HG03342 (cell line): ENCODE data around the gene ELAVL4.
"Not testable (repeated sequence)": the region's sequence is repeated elsewhere in the genome, so short reads cannot be mapped to it uniquely, and the experiment has no call there.

Source experiments
- ATAC-seq: cut with Tn5 transposase; IDR thresholded peaks from one replicate; pipeline ENCODE4 v1.9.1; 2021; ENCODE audit warnings: mild to moderate bottlenecking, moderate library complexity; ENCODE audit not compliant: unreplicated experiment

The ELAVL4 gene

DNA sequence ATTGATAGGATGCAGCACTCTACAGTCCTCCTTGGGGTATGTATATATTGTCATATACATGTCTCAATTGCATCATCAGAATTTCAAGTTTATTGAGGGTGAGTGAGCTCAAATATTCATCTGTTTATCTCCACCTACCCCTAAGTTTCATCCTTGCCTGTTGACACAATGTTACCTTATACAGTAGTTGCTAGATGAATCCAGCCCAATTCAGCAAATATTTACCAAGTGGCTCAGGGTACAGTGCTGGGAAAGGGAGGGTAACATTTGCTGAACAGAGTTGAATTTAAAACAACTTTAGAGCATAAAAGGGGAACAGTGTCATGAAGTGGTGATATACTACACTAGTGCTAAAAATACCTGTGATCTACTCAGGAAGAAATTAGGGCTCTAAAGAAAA, 14.4 kb downstream of the ELAVL4 start:
- no peak for ATAC-seq

DNA sequence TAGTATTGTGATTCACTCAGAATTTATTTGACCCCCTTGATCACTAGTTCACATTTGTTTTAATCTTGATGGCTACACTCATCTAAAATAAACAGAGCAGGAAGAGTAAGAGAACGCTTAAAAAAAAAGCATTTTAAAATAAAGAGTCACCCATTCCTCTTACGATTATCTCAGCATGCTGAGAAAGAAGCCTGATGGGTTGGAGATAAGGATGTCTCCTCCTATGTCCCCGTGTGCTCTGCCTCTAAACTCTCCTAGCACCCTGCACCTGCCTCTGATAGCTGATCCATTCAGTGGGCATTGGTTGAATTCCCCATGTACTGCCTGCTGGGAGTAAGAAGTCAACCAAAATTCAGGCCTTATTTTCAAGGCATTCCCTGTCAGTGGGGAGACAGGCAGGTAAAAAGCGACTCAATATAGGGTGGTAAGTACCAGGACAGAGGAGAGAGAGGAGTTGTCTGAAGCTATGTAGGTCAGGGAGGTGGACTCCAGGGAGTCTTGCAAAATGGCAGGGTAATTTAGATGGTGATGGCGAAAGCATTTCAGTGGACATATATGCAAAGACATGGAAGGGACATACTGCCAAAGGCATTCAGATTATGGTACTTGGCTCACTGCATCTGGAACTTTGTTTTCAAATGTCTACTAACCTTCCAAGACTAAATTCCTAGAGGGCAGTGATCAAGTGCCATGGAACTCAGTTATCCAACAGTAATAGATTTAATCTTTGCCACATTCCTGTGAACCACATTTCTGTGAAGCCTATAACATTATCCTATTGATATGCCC, 18.4 kb downstream of the ELAVL4 start:
- no peak for ATAC-seq

DNA sequence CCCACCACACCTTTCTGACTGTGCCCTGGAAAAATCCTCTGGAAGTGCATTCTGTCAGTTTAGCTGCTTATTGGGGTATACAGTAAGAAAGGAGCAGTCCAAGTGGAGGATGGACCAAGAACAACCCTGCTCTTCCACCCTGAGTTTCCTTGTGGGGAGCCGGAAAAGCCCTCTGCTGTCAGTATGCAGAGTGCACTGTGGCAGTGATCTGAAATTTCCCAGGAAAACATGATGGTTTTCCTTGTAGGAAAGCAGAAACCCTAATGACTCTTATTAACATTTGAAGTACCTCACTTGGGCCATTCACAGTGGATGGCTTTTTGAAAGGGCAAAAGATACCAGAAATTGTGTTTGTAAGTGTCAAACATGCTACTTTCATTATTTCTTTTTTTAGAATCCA, 20.5 kb downstream of the ELAVL4 start:
- ATAC-seq: no peak

DNA sequence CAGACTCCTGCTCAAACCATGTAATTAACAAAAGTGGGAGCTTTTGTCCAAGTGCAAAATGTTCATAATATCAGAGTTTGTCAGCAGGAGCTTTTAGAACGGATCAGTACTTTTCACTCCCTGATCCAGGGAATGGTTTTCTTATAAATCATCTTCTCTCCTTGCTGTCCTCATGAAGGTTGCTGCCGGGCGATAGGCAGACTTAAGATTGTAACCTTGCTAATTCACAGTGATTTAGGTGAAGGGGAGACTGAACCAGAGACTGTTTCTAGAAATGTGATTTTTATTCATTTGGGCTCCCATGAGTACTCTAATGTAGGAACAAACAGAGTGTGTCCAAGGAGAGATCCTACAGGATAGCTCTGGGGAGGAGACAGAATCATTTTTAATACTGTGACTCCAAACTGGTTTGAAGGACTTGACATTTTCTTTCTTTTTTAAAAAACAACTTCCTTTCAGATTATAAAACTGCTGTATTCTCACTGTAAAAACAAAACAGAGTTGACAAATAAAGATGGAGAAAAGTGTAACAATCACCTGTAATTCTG, 23.7 kb downstream of the ELAVL4 start:
- no peak for ATAC-seq

DNA sequence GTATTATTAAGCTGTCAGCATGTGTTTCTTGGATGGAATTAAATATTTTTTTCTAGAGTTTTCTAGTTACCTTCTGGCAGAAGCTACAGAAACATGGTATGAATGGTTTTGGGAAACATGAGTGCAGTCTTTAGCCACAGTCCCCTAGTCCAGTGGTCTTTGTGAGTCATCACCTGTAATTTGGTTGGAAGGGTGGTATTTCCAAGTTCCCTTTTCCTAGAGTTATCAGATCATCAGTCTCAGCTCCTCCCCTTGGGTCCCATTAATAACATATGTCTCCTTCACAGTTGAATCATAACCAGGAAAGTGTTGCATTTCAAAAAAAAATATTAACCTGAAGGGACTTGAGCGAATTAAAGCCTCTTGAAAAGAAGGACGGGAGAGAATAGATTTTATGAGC, 27.0 kb downstream of the ELAVL4 start:
- no peak for ATAC-seq

DNA sequence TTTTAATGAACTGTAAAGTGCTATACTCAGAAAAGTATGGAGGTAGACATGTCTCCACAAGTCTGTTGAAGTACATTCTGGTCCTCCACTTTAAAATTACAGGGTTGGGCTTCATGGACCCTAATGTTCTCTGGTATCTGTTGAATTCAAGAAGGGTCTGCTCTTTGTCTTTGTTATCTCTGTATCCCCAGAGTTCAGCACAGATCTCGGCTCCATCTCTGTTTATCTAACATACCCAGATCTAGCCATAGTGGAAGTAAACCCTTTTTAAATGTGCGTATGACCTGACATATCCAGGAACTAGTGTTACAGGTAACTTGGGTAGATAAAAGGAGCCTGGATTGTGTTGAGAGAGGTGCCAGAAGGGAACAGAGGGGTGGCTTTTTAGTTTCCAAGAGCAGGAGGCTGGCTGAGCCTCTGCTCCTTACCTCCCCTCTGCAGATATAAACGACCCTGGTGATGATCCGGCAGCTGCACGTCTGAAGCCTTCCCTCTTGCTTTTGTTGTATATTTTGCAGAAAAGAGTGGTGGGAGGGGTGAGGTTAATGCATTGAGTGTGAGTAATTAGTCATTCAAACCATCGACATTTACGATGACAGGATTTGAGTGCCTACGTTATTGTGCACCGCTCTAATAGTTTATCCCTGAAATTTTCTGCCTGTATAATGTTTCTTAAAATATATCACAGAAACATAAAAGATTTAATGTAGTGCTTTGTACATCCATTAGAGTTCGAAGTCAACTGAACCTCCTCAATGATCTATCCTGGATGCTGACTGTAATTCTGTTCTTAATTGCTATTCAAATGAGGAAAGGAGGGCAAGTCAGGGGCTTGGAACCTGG, 30.8 kb downstream of the ELAVL4 start:
- ATAC-seq: no peak

DNA sequence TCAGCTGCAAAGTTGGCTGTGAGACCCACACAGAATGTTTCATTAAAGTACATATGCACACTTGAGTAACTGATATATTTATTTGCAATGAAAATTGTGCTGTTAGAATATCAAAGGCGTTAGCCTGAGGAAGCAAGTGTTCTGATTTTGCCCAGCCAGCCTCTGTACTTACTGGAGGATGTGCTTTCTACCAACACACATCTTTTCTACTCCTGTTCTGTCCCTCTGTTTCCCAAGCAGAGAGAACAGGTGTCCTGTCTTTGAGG, 31.4 kb downstream of the ELAVL4 start:
- ATAC-seq: no peak

DNA sequence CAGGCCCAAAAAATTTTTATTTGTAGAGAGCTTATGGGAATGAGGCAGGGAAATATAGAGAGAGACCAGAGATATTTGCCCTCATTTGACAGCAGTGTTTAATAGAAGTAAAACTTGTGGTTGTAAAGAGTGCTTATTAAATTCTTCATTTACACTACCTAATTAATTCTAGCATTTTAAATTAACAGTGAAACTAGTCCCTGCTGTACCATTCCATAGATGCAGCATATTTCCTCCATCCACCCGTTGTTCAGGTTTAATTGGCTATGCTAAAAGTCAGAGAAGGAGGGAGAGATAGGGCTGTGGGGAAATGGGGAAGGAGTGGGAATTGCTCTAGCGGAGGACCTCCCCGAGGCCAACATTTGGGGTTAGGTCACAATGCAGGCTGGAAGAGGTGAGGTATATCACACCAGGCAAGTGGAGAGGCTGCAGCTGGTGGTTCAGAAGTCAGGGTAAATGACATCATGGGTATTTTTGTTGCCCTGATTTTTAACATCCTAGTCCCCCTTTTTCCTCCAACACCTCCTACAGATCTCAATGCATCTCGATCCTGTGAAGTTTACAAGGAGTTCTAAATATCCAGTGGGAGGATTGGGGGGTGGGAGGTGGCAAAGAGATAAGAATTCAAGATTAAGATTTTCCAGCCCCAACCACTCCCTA, 38.6 kb downstream of the ELAVL4 start:
- no peak for ATAC-seq

DNA sequence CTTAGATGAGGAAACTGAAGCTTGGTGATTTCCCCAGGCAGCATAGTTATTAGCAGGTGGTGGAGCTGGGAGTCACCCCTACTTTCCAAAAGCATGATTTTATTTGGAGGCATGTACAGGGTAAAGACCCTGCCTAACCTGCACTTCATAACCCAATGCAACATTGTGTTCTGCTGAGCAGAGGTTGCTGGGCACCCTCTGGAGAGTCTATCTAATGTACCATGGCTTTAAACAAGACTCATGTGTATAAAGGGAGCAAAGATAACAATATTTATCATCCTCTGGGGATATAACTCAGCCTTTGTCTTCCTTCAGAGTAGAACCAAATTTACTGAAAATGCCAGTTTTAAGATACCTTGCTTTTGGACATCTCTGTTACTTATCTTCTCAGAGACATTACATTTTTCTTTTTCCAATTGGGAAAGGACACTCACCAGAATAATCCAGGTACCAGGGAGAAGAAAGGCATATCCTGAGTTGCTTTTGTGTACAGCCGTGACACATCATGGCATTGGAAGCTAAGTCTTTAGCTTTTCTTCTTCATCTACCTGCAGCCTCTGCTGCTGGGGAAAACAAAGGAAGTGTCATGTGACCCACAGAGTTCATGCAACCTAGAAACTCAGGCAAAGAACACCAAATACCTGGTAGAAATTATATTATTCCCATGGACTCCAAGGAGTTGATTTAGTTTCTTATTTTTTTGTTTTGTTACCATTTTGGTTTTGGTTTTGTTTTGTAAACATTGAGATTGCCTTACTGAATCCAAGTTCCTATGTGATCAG, 39.6 kb downstream of the ELAVL4 start:
- no peak for ATAC-seq

DNA sequence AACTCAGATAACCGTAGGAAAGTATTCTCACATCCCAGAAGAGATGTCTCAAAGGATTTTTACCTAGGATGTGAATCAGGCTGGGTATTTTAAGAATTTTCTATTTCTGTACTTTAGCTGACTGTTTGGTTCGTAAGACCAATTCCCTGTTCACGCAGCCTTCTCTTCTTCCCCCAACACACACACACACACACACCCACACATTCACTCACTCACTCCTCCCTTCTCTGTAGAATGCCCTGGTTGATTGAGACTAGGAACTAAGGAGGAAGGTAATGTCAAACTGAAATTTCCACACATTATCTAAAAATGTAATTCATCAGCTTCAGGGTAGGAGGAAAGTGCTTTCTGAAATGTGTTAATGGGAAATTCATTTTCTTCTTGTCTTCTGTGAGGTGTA, 43.5 kb downstream of the ELAVL4 start:
- no peak for ATAC-seq

DNA sequence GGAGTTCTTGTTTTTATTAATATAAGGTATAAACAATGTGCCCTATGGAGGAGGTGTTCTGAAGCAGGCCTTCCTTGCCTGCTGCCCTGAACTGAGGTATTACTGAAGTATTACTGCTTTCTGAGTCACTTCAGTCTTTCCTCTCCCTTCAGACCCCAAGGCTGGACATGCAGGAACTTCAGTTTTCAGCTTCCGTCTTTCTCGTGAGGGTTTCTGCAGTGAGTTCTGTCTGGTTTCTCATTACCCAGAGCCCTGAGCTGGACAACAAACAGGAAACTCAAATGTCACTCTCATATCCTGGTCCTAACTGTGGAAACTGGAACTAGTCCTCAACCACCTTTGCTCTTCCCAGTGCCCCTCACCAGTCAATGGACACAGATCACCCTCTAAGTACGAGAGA, 46.8 kb downstream of the ELAVL4 start:
- ATAC-seq: no peak

DNA sequence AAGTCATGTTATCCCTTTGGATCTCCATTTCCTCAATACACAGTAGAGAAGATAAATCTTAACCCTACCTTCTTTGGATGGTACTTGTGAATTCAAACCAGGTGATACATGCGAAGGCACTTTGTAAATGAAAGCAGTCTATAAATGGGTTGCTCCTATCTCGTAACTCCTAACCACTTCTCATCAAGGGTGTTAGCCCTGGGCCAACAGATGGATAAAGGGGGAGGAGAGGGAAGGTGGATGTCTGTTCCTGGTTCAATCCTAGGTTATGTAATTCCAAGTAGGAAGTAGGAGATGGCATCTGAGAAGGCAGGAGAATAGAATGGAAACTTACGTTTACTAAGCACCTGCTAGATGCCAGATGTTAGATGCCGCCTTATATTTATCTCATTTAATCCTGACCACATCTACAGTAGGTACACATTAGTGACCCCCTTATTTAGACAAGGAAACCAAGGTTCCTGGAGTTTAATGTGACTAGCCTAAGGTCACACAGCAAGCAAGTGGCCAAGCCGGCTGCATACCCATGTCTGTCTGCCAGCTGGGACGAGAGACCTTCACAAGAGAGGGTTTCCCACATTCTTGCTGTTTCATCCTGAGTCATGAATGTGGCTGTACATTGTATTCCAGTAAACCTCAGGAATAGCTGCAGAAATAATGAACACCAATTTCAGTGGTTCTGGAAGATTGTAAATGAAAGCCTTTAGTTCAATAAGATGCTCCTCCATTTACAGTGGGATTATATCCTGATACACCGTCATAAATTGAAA, 47.7 kb downstream of the ELAVL4 start:
- ATAC-seq: no peak

DNA sequence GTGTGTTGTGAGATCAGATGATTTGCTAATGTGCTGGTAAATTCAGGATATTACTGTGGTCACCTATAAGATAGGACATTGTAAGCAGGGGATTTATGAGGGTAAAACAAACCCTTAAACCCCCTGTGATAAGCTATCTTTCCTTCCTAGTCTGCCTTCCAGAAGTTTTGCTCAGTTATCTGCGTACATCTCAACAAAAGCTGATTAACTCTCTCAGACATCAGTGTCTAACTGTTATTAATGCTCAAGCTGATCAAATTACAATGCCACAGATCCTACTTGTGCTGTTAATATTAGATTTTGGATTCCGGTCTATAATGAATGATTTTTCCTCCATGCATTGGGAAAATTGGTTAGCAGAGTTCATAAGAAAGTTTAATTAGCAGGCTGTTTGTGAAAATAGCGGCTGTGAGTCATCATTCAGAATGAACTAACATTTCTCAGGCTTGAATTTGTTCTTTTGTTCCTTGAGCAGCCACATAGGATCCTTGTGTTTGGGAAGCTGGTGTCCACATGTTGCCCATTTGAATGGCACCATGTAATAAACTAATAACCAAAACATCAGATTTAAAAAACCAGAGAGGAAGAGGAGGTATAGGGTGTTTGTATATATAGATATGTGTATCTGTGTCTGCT, 48.7 kb downstream of the ELAVL4 start:
- no peak for ATAC-seq

DNA sequence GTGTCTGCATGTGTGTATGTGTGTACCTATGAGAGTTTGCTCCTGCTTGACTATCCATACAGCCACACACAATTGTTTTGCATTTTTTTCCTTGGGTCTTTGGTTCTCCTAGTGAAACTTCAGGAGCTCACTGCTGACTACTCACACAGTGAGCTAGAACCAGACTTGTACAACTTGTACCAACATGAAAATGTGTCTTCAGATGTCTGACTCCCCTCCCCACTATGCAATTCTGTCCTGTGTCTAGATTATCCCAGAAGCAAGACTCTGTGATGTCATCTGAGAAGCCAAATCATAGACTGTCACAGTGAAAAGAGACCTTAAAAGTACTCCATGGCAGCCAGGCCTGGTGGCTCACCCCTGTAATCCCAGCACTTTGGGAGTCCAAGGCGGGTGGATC, 49.7 kb downstream of the ELAVL4 start:
- no peak for ATAC-seq

DNA sequence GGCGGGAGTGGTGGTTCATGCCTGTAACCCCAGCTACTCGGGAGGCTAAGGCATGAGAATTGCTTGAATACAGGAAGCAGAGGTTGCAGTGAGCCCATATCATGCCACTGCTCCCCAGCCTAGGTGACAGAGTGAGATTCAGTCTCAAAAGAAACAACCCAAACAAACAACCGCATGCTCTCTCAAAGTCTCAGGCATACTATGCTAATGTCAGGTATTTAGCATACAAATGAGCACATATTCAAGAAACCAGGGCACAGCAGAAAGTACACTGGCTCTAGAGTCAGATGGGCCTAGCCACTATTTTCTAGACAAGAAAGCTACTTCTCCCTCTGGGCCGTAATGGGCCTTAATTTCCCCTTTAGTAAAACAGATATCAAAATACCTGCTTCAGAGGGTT, 55.0 kb downstream of the ELAVL4 start:
- no peak for ATAC-seq

DNA sequence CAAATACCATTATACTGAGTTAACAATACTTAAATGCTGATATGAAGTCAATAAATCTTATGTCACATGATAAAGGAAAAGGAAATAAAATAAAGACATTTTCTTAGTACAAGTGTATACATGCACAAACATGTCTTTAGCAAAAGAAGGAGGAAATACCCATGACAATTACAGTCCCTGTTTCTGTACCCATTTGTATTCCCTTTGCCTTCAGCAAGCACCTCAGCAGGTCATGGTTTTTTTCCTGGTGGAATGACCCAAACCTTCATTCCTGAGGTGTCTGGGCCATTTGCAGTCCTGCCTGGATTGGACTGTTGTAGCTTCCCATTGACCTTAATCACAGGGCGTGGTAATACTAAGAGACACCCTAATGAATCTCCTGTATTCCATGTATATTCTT, 57.6 kb downstream of the ELAVL4 start:
- ATAC-seq: not testable (repeated sequence)

DNA sequence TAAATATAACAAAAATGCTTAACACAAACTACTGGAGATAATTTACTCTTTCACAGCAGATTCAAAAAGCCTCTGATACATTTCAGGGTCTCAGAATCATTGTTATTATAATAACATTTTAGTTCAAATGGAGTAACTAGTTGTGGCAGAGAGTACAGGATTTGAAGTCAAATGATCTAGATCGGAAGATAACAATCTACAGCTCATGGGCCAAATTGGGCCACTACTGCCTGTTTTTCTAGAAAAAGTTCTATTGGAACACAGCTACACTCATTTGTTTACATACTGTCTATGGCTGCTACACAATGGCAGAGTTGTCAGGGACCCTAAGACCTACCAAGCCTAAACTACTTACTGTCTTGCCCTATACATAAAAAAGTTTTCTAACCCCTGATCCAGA, 63.6 kb downstream of the ELAVL4 start:
- no peak for ATAC-seq

DNA sequence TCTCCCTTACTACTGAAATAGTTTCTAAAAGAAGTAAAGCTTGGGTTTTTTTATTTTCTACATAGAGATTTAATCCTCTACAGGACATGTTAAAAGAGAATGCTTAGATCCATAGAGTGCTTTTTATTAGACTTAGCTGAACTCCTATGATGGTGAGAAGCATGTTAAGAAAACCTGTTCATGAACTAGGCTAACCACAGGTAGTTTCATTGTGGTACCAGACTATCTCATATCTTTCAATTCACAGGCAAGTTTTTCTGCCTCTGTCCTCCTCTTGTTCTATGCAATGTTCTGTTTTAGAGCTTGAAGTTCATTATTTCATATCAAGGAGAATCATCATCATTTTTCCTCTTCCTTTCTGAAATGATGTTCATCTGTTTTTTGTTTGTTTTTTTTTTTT, 65.4 kb downstream of the ELAVL4 start:
- ATAC-seq: no peak

DNA sequence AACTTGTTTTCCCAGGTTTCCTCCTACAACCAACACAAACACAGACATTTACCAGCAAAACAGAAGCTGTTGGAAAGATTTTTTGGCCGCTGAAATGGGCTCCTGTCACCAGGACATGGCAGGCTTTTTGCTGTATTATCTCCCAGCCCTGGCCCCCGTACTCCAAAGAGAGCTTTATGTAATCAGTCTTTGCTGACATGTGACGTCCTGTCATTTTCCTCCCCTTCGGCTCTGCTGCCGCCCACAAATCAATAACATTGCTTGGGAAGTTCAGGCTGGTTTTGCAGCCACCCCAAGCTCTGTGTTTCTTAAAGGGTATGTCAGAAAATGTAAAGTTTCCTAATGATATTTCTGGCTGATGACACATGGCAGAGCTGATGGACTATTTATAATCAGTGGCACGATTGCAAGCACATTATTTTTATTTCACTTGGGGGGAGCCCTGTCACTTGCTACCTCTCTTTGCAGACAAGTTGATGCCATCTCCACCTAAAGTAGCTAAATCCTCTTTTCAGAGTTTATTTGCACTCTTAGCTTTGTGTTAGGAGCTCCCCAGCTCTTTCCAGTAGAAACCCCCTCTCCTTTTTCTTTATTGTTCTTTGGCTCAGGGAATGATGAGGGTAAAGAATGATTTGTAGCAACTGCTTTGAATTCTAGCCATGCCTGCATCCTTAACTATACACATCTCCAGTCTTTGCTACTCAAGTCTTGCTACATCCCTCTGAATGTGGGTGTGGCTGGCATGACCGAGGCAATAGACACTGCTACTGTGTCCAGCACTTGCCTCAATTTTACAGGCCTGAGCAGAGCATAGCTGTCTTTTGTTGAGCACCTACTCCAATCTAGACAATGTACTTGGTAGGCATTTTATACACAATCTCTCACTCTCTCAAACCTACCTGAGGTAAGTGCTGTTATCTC, 67.3 kb downstream of the ELAVL4 start:
- no peak for ATAC-seq
